HEK293 (cell line): ENCODE results near the gene KRT71.
A peak's percentile ranks its signal among the peaks of the same experiment; 100 is the strongest.

Experiments
- CTCF ChIA-PET: fragments of 350-600 bp; formaldehyde crosslinking; extraction: SDS; loops from one replicate; lab custom pipeline; 2021; ENCODE audit warnings: antibody characterized with exemption; lab: Yijun Ruan, JAX
- POLR2A ChIA-PET: fragments of 300-600 bp; formaldehyde crosslinking; extraction: SDS; loops from one replicate; lab custom pipeline; 2020; ENCODE audit warnings: antibody characterized with exemption, inconsistent platforms; lab: Yijun Ruan, JAX
- H3K27ac ChIP-seq: fragments of 200-500 bp; sonication (Bioruptor generic); 2 replicates; pipeline ENCODE4 v1.5.1; 2014; ENCODE audit warnings: low read depth, low read length, control low read depth, inconsistent platforms; ENCODE audit errors: extremely low read depth
- H3K36me3 ChIP-seq, 2 experiments: fragments of 200-500 bp in 1 of 2; sonication (Bioruptor generic) in 1 of 2; 1 replicate in 1 of 2; 2 replicates in 1 of 2; pipeline ENCODE4 v1.5.1; 2014 to 2017; ENCODE audit warnings: inconsistent platforms in 2 of 2, low read length in 2 of 2; ENCODE audit not compliant: control insufficient read depth in 2 of 2, insufficient read depth in 1 of 2
- H3K4me1 ChIP-seq: fragments of 200-500 bp; sonication (Bioruptor generic); 2 replicates; pipeline ENCODE4 v1.5.1; 2014; ENCODE audit warnings: mild to moderate bottlenecking, low read length, inconsistent platforms; ENCODE audit not compliant: control insufficient read depth, insufficient read depth
- H3K4me3 ChIP-seq: 2 replicates; pipeline ENCODE4 v1.5.1; 2011; ENCODE audit warnings: low read depth, mild to moderate bottlenecking, control low read depth, low read length, moderate library complexity
- H3K9me3 ChIP-seq: fragments of 200-500 bp; sonication (Bioruptor generic); 2 replicates; pipeline ENCODE4 v1.5.1; 2014; ENCODE audit warnings: low read depth, low read length, inconsistent platforms; ENCODE audit not compliant: control insufficient read depth, insufficient read depth
- SCRT1 ChIP-seq: fragments of 450-650 bp; formaldehyde crosslinking; IDR thresholded peaks from 2 replicates; pipeline ENCODE4 v1.5.1; 2016; ENCODE audit warnings: missing biosample characterization, missing genetic modification characterization, borderline replicate concordance
- SCRT2 ChIP-seq: fragments of 450-650 bp; formaldehyde crosslinking; IDR thresholded peaks from 2 replicates; pipeline ENCODE4 v1.5.1; 2016; ENCODE audit warnings: missing biosample characterization, missing genetic modification characterization
- YY1 ChIP-seq: fragments of 450-650 bp; formaldehyde crosslinking; IDR thresholded peaks from 2 replicates; pipeline ENCODE4 v1.5.1; 2018; ENCODE audit warnings: missing biosample characterization, missing genetic modification characterization
- ZBTB17 ChIP-seq: fragments of 450-650 bp; formaldehyde crosslinking; IDR thresholded peaks from 2 replicates; pipeline ENCODE4 v1.5.1; 2016; ENCODE audit warnings: missing biosample characterization, missing genetic modification characterization
- ZEB2 ChIP-seq: fragments of 450-650 bp; formaldehyde crosslinking; IDR thresholded peaks from 2 replicates; pipeline ENCODE4 v1.5.1; 2016; ENCODE audit warnings: missing biosample characterization, missing genetic modification characterization
- ZIC2 ChIP-seq: fragments of 450-650 bp; formaldehyde crosslinking; IDR thresholded peaks from 2 replicates; pipeline ENCODE4 v1.5.1; 2016; ENCODE audit warnings: missing biosample characterization, missing genetic modification characterization
- ZNF23 ChIP-seq: fragments of 450-650 bp; formaldehyde crosslinking; IDR thresholded peaks from 2 replicates; pipeline ENCODE4 v1.5.1; 2016; ENCODE audit warnings: missing biosample characterization, missing genetic modification characterization, borderline replicate concordance
- ZNF324 ChIP-seq: fragments of 450-650 bp; formaldehyde crosslinking; IDR thresholded peaks from 2 replicates; pipeline ENCODE4 v1.5.1; 2016; ENCODE audit warnings: missing biosample characterization, missing genetic modification characterization
- ZNF335 ChIP-seq: fragments of 450-650 bp; formaldehyde crosslinking; conservative IDR thresholded peaks from 2 replicates; pipeline ENCODE4 v1.5.1; 2016; ENCODE audit warnings: missing biosample characterization, missing genetic modification characterization
- ZNF473 ChIP-seq: fragments of 450-650 bp; formaldehyde crosslinking; IDR thresholded peaks from 2 replicates; pipeline ENCODE4 v1.5.1; 2017; ENCODE audit warnings: missing biosample characterization, missing genetic modification characterization
- ZNF48 ChIP-seq: fragments of 450-650 bp; formaldehyde crosslinking; IDR thresholded peaks from 2 replicates; pipeline ENCODE4 v1.5.1; 2016; ENCODE audit warnings: missing biosample characterization, missing genetic modification characterization
- ZNF514 ChIP-seq: fragments of 450-650 bp; formaldehyde crosslinking; IDR thresholded peaks from 2 replicates; pipeline ENCODE4 v1.5.1; 2016; ENCODE audit warnings: missing biosample characterization, missing genetic modification characterization
- ZNF530 ChIP-seq: fragments of 450-650 bp; formaldehyde crosslinking; IDR thresholded peaks from 2 replicates; pipeline ENCODE4 v1.5.1; 2016; ENCODE audit warnings: low read depth, missing biosample characterization, missing genetic modification characterization
- ZNF623 ChIP-seq: fragments of 450-650 bp; formaldehyde crosslinking; IDR thresholded peaks from 2 replicates; pipeline ENCODE4 v1.5.1; 2016; ENCODE audit warnings: missing biosample characterization, missing genetic modification characterization
- TF ChIP-seq, protein P1 (sequence below): IDR thresholded peaks from 2 replicates; pipeline ENCODE4 v1.6.1; 2011; ENCODE audit warnings: mild to moderate bottlenecking, low read depth, low read length, borderline replicate concordance
- TF ChIP-seq, protein P2 (sequence below): fragments of 450-650 bp; formaldehyde crosslinking; IDR thresholded peaks from 2 replicates; pipeline ENCODE4 v1.5.1; 2016; ENCODE audit warnings: missing biosample characterization, missing genetic modification characterization
- TF ChIP-seq, protein P3 (sequence below): fragments of 450-650 bp; formaldehyde crosslinking; IDR thresholded peaks from 2 replicates; pipeline ENCODE4 v1.5.1; 2017; ENCODE audit warnings: missing biosample characterization, missing genetic modification characterization
- TF ChIP-seq, protein P4 (sequence below): fragments of 450-650 bp; formaldehyde crosslinking; IDR thresholded peaks from 2 replicates; pipeline ENCODE4 v1.5.1; 2016; ENCODE audit warnings: missing biosample characterization, missing genetic modification characterization

KRT71 gene

DNA sequence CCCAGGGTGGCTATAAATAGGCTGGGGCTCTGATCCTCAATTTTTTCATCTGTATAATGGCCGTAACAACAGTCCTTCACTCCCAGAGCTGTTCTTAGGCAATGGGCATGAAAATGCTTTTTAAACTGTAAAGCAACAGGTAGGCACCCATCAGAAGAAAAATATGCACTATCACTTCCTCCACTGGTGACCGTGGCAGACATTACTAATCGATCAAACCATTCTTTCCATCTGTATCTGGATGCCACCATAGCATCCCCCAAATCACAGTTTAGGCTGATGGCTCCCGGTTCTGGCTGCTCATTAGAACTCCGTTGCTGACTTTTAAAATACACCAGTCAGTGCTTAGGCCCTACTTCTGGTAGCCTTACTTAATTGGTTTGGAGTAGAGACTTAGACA is 11.2 kb downstream of the KRT71 start:
- peaks cover 19% of the 10 kb centered on the region for H3K4me1 ChIP-seq
- no peaks in the 10 kb centered on the region for H3K9me3 ChIP-seq
- H3K27ac ChIP-seq = no peak overlapping the region
- POLR2A ChIA-PET = no interaction called here
- CTCF ChIA-PET = no interaction called here
- TF ChIP-seq, protein P1, sequence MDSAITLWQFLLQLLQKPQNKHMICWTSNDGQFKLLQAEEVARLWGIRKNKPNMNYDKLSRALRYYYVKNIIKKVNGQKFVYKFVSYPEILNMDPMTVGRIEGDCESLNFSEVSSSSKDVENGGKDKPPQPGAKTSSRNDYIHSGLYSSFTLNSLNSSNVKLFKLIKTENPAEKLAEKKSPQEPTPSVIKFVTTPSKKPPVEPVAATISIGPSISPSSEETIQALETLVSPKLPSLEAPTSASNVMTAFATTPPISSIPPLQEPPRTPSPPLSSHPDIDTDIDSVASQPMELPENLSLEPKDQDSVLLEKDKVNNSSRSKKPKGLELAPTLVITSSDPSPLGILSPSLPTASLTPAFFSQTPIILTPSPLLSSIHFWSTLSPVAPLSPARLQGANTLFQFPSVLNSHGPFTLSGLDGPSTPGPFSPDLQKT = no peak
- TF ChIP-seq, protein P2, sequence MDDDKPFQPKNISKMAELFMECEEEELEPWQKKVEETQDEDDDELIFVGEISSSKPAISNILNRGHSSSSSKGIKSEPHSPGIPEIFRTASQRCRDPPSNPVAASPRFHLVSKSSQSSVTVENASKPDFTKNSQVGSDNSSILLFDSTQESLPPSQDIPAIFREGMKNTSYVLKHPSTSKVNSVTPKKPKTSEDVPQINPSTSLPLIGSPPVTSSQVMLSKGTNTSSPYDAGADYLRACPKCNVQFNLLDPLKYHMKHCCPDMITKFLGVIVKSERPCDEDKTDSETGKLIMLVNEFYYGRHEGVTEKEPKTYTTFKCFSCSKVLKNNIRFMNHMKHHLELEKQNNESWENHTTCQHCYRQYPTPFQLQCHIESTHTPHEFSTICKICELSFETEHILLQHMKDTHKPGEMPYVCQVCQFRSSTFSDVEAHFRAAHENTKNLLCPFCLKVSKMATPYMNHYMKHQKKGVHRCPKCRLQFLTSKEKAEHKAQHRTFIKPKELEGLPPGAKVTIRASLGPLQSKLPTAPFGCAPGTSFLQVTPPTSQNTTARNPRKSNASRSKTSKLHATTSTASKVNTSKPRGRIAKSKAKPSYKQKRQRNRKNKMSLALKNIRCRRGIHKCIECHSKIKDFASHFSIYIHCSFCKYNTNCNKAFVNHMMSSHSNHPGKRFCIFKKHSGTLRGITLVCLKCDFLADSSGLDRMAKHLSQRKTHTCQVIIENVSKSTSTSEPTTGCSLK (tag by site-specific recombination) = no peak
- TF ChIP-seq YY1 (tag by site-specific recombination) = no peak
- TF ChIP-seq SCRT1 = 0 out of 2 replicates have a peak, but pooled peaks have one; percentile 14
- TF ChIP-seq ZNF48 (tag by site-specific recombination) = no peak
- TF ChIP-seq, protein P3, sequence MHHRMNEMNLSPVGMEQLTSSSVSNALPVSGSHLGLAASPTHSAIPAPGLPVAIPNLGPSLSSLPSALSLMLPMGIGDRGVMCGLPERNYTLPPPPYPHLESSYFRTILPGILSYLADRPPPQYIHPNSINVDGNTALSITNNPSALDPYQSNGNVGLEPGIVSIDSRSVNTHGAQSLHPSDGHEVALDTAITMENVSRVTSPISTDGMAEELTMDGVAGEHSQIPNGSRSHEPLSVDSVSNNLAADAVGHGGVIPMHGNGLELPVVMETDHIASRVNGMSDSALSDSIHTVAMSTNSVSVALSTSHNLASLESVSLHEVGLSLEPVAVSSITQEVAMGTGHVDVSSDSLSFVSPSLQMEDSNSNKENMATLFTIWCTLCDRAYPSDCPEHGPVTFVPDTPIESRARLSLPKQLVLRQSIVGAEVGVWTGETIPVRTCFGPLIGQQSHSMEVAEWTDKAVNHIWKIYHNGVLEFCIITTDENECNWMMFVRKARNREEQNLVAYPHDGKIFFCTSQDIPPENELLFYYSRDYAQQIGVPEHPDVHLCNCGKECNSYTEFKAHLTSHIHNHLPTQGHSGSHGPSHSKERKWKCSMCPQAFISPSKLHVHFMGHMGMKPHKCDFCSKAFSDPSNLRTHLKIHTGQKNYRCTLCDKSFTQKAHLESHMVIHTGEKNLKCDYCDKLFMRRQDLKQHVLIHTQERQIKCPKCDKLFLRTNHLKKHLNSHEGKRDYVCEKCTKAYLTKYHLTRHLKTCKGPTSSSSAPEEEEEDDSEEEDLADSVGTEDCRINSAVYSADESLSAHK (tag by site-specific recombination) = no peak
- TF ChIP-seq ZEB2 = no peak
- TF ChIP-seq, protein P4, sequence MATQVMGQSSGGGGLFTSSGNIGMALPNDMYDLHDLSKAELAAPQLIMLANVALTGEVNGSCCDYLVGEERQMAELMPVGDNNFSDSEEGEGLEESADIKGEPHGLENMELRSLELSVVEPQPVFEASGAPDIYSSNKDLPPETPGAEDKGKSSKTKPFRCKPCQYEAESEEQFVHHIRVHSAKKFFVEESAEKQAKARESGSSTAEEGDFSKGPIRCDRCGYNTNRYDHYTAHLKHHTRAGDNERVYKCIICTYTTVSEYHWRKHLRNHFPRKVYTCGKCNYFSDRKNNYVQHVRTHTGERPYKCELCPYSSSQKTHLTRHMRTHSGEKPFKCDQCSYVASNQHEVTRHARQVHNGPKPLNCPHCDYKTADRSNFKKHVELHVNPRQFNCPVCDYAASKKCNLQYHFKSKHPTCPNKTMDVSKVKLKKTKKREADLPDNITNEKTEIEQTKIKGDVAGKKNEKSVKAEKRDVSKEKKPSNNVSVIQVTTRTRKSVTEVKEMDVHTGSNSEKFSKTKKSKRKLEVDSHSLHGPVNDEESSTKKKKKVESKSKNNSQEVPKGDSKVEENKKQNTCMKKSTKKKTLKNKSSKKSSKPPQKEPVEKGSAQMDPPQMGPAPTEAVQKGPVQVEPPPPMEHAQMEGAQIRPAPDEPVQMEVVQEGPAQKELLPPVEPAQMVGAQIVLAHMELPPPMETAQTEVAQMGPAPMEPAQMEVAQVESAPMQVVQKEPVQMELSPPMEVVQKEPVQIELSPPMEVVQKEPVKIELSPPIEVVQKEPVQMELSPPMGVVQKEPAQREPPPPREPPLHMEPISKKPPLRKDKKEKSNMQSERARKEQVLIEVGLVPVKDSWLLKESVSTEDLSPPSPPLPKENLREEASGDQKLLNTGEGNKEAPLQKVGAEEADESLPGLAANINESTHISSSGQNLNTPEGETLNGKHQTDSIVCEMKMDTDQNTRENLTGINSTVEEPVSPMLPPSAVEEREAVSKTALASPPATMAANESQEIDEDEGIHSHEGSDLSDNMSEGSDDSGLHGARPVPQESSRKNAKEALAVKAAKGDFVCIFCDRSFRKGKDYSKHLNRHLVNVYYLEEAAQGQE = no peak
- TF ChIP-seq ZNF514 (tag by site-specific recombination) = no peak
- TF ChIP-seq ZNF324 = no peak
- peak; percentile 88; the same call in 1 of the 2 replicates for TF ChIP-seq ZNF23 (tag by site-specific recombination)
- TF ChIP-seq SCRT2 (tag by site-specific recombination) = peak; percentile 81
- TF ChIP-seq ZNF530 (tag by site-specific recombination) = no peak
- TF ChIP-seq ZBTB17 (tag by site-specific recombination) = peak; percentile 69
- TF ChIP-seq ZNF623 (tag by site-specific recombination) = no peak
- H3K36me3 ChIP-seq = no peaks in the 10 kb centered on the region
- no peak overlapping the region for H3K4me3 ChIP-seq

DNA sequence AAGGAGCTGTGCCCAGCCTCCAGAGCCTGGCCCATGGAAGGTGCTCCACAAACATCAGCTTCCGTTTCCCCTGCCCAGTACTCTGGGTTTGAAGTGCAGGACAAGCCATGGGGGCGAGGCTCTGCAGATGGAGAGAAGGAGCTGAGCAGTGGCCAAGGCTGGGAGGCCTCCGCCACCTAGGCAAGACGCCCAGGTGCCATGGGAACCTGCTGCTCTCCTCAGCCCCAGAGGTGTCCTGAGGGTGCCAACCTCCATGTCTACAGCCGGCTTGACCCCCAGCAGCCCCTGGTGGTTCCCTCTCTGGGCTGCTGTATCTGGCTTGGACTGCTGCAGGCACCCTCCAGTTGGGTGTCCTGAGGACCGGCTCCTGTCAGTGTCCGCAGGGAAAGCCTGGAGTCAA is 12.4 kb downstream of the KRT71 start:
- H3K9me3 ChIP-seq = no peaks in the 10 kb centered on the region
- no peak overlapping the region for H3K4me3 ChIP-seq
- CTCF ChIA-PET = interaction anchor here (0.6 kb wide), 1 partner anchor 118 kb away, joined by 3 read pairs; no protein-coding TSS in a partner anchor
- H3K27ac ChIP-seq = no peak overlapping the region
- POLR2A ChIA-PET = no interaction called here
- peaks cover 19% of the 10 kb centered on the region for H3K4me1 ChIP-seq
- TF ChIP-seq ZNF335 (tag by site-specific recombination) (no peak), ZNF473 (tag by site-specific recombination) (no peak), ZNF623 (tag by site-specific recombination) (no peak), ZIC2 (tag by site-specific recombination) (0 out of 2 replicates have a peak, but pooled peaks have one; percentile 14)
- no peaks in the 10 kb centered on the region for H3K36me3 ChIP-seq
